K562 (cell line): ENCODE data around the gene TOM1L2. TPM values are rescaled to one million over a fixed set of nuclear protein-coding genes. Genes with fewer than 3 reads are reported as not detected.
A peak's percentile ranks its signal among the peaks of the same experiment; 100 is the strongest.

ENCODE experiments used
- ARID2 ChIP-seq: fragments of 450-650 bp; IDR thresholded peaks from 2 replicates; pipeline ENCODE4 v1.6.1; 2017; ENCODE audit warnings: antibody characterized with exemption, mild to moderate bottlenecking
- DEAF1 ChIP-seq: fragments of 450-650 bp; formaldehyde crosslinking; IDR thresholded peaks from 2 replicates; pipeline ENCODE4 v1.4.0; 2020; ENCODE audit warnings: mild to moderate bottlenecking, moderate library complexity
- MTA3 ChIP-seq: fragments of 450-650 bp; formaldehyde crosslinking; IDR thresholded peaks from 2 replicates; pipeline ENCODE4 v1.6.1; 2017; ENCODE audit warnings: mild to moderate bottlenecking, borderline replicate concordance
- MYNN ChIP-seq, 2 experiments: sonication (generic); formaldehyde crosslinking in 1 of 2; IDR thresholded peaks; 2 replicates each; pipeline versions ENCODE4 v1.5.0 to v1.6.1; 2016 to 2020; ENCODE audit warnings: antibody characterized with exemption in 1 of 2, missing genetic modification reagents in 1 of 2
- RAD21 ChIP-seq, 2 experiments: fragments of 250-450 bp in 1 of 2; fragments of 450-650 bp in 1 of 2; sonication (Bioruptor Pico) in 1 of 2; formaldehyde crosslinking in 1 of 2; IDR thresholded peaks in 1 of 2; conservative IDR thresholded peaks in 1 of 2; 2 replicates each; pipeline versions ENCODE4 v1.4.0 to v1.8.0; 2020 to 2022; ENCODE audit warnings: mild to moderate bottlenecking in 2 of 2, moderate library complexity in 1 of 2
- RCOR1 ChIP-seq, 2 experiments: IDR thresholded peaks; 2 replicates each; pipeline ENCODE4 v1.6.1; 2012; ENCODE audit warnings: low read depth in 2 of 2, low read length in 2 of 2, borderline replicate concordance in 1 of 2, improper control_type of control experiment in 1 of 2
- REST ChIP-seq, 2 experiments: fragments of 450-650 bp; formaldehyde crosslinking in 1 of 2; IDR thresholded peaks; 2 replicates each; pipeline versions ENCODE4 v1.4.0 to v1.6.1; 2014 to 2020; ENCODE audit warnings: mild to moderate bottlenecking in 2 of 2, borderline replicate concordance in 1 of 2, low read depth in 1 of 2
- SMC3 ChIP-seq: conservative IDR thresholded peaks from 2 replicates; pipeline ENCODE4 v1.6.1; 2011; ENCODE audit warnings: low read depth, low read length, improper control_type of control experiment; ENCODE audit not compliant: insufficient read depth
- ZNF384 ChIP-seq: IDR thresholded peaks from 2 replicates; pipeline ENCODE4 v1.6.1; 2012; ENCODE audit warnings: low read depth, low read length, improper control_type of control experiment
- polyA plus RNA-seq, 8 experiments: library from polyadenylated mRNA; depleted of rRNA in 4 of 8; stranded (reverse) in 5 of 8; unstranded in 3 of 8; fragments of >200 nt; fragmentation: Nextera tagmentation in 2 of 8; fragmentation: Illumina TruSeq in 1 of 8; extraction: Ambion mirVana in 2 of 8; extraction: Trizol in 1 of 8; gene quantifications; 2 replicates each; pipeline versions ENCODE4 v1.2.1 to v1.2.3, GENCODE V29; 2011 to 2014; ENCODE audit warnings: inconsistent platforms in 1 of 8, missing spikeins in 1 of 8
- total RNA-seq, 7 experiments: library from RNA; depleted of rRNA in 6 of 7; stranded (reverse); fragments of >200 nt in 6 of 7; fragmentation: Illumina TruSeq in 2 of 7; extraction: Trizol in 2 of 7; gene quantifications; 2 replicates each; pipeline versions ENCODE4 v1.2.1 to v1.2.3, GENCODE V29; 2011 to 2021; ENCODE audit warnings: low replicate concordance in 1 of 7
- TF ChIP-seq, protein P1 (sequence below), 3 experiments: IDR thresholded peaks in 2 of 3; conservative IDR thresholded peaks in 1 of 3; 2 replicates each; pipeline ENCODE4 v1.5.1; 2011 to 2012; ENCODE audit warnings: low read length in 3 of 3, mild to moderate bottlenecking in 3 of 3, control low read depth in 2 of 3, improper control_type of control experiment in 1 of 3, inconsistent platforms in 1 of 3, low read depth in 1 of 3, mixed read lengths in 1 of 3, moderate library complexity in 1 of 3; ENCODE audit not compliant: insufficient read depth in 2 of 3
- TF ChIP-seq, protein P2 (sequence below), 3 experiments: fragments of 200-800 bp in 1 of 3; sonication (Bioruptor generic) in 1 of 3; sonication (generic) in 1 of 3; formaldehyde crosslinking in 1 of 3; IDR thresholded peaks; 2 replicates each; pipeline versions ENCODE4 v1.6.1 to v1.8.0; 2016 to 2022; ENCODE audit warnings: mild to moderate bottlenecking in 2 of 3, missing compliant biosample characterization in 2 of 3, missing genetic modification characterization in 2 of 3, missing genetic modification reagents in 1 of 3

Gene TOM1L2
- total and polyA plus RNA-seq, 9 of the 15 experiments (the other 6 are each of a cell fraction or from before 2014, with no cell fraction given): 0.07 to 6.0 (median 2.5) TPM

DNA sequence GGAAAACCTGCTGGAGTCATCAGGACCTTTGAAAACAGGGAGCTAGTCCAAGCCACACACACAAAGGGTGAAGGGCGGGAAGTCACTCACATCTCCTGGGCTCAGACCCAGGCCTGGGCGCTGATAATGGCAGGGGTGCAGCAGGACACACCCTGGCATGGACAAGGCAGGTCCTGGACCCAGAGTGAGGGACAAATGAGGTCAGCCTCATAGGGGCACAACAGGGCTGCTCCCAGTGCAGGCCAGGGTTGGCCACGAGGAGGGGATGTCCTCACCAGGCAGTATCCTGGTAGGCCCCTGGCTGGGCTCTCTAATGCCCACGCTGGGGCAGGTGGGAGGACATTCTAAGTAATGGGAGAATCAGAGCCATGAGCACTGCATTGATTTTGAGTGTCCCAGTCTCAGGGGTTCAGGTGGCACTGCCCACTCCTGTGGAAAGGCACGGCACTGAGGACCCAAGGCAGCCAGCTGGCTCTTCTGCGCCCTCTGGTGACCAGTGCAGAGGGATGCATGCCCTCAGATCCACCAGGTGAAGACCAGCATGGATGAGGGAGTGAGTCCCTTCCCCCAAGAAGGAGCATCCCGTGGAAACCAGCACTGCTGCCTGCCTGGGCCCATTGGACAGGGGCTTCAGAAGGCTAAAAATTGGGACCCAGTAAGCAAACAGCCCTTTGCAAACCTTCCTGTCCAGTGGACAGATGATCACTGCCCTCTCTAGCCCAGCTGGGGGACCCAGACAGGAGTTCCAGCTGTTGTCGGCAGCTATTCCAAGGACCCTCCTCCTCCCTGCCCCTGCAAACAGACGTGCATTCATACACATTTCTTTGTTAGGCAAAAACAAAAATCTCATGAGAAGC lies 112.1 kb downstream of the TOM1L2 start (continued):
- TF ChIP-seq REST (IDR thresholded peaks at IDR 0.05; ENCODE audit: borderline replicate concordance) (peak; percentile 92), REST (CRISPR knock-in tag; IDR thresholded peaks at IDR 0.05; ENCODE audit: low read depth) (no peak), ZNF384 (peak; percentile 13; the same call in 1 of the 2 replicates), RAD21 (CRISPR knock-in tag; conservative IDR thresholded peaks at IDR 0.05 in 1 of 2, IDR thresholded peaks at IDR 0.05 in 1 of 2) (peak; percentile 90 to 96), RCOR1 (IDR thresholded peaks at IDR 0.05; ENCODE audit: borderline replicate concordance in 1 of 2, low read depth in 2 of 2, low read length in 2 of 2) (peak in 1 of 2 experiments; percentile 44; a peak in 1 of 4 replicates), MYNN (IDR thresholded peaks at IDR 0.05) (peak; percentile 74; the same call in 1 of the 2 replicates), MYNN (CRISPR knock-in tag; IDR thresholded peaks at IDR 0.05) (no peak), ARID2 (peak; percentile 80), DEAF1 (CRISPR knock-in tag) (peak; percentile 86), SMC3 (peak; percentile 94), MTA3 (0 out of 2 replicates have a peak, but pooled peaks have one; percentile 35)
- TF ChIP-seq, protein P1, sequence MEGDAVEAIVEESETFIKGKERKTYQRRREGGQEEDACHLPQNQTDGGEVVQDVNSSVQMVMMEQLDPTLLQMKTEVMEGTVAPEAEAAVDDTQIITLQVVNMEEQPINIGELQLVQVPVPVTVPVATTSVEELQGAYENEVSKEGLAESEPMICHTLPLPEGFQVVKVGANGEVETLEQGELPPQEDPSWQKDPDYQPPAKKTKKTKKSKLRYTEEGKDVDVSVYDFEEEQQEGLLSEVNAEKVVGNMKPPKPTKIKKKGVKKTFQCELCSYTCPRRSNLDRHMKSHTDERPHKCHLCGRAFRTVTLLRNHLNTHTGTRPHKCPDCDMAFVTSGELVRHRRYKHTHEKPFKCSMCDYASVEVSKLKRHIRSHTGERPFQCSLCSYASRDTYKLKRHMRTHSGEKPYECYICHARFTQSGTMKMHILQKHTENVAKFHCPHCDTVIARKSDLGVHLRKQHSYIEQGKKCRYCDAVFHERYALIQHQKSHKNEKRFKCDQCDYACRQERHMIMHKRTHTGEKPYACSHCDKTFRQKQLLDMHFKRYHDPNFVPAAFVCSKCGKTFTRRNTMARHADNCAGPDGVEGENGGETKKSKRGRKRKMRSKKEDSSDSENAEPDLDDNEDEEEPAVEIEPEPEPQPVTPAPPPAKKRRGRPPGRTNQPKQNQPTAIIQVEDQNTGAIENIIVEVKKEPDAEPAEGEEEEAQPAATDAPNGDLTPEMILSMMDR (IDR thresholded peaks at IDR 0.05 in 2 of 3, conservative IDR thresholded peaks at IDR 0.05 in 1 of 3; ENCODE audit: insufficient read depth in 2 of 3, low read depth in 1 of 3, low read length in 3 of 3): peak; percentile 83 to 87 (median 85)
- TF ChIP-seq, protein P2, sequence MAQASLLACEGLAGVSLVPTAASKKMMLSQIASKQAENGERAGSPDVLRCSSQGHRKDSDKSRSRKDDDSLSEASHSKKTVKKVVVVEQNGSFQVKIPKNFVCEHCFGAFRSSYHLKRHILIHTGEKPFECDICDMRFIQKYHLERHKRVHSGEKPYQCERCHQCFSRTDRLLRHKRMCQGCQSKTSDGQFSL (CRISPR knock-in tag; IDR thresholded peaks at IDR 0.05): 0 out of 2 replicates have a peak, but pooled peaks have one; percentile 20
- TF ChIP-seq, protein P2 (tag; IDR thresholded peaks at IDR 0.05): no peak
